Endothelial cell (in vitro differentiated cells): Measurements from ENCODE around the gene TUBB3. TPM values are rescaled to one million over a fixed set of nuclear protein-coding genes. Genes with fewer than 3 reads are reported as not detected.
A peak's percentile ranks its signal among the peaks of the same experiment; 100 is the strongest.

ENCODE experiments used
- DNase-seq: peaks from one replicate; pipeline ENCODE4 v3.0.0; 2021; ENCODE audit warnings: low spot score
- H3K27ac Mint-ChIP-seq: one replicate; pipeline ENCODE4 v1.8.0; 2021; ENCODE audit warnings: mixed read lengths, inconsistent platforms; ENCODE audit not compliant: unreplicated experiment
- H3K27me3 Mint-ChIP-seq: one replicate; pipeline ENCODE4 v1.8.0; 2021; ENCODE audit warnings: mild to moderate bottlenecking, moderate library complexity, mixed read lengths, inconsistent platforms; ENCODE audit not compliant: unreplicated experiment
- H3K36me3 Mint-ChIP-seq: one replicate; pipeline ENCODE4 v1.8.0; 2021; ENCODE audit warnings: mild to moderate bottlenecking, low read depth, mixed read lengths, inconsistent platforms; ENCODE audit not compliant: unreplicated experiment
- H3K4me1 Mint-ChIP-seq: one replicate; pipeline ENCODE4 v1.8.0; 2021; ENCODE audit warnings: mild to moderate bottlenecking, mixed read lengths, inconsistent platforms; ENCODE audit not compliant: unreplicated experiment
- H3K4me3 Mint-ChIP-seq: one replicate; pipeline ENCODE4 v1.8.0; 2021; ENCODE audit warnings: mild to moderate bottlenecking, mixed read lengths, inconsistent platforms; ENCODE audit not compliant: unreplicated experiment
- H3K9me3 Mint-ChIP-seq: one replicate; pipeline ENCODE4 v1.8.0; 2021; ENCODE audit warnings: mixed read lengths, inconsistent platforms; ENCODE audit not compliant: unreplicated experiment
- CTCF ChIP-seq: fragments of 200-600 bp; sonication (generic); IDR thresholded peaks from one replicate; pipeline ENCODE4 v1.5.0; 2021; ENCODE audit warnings: antibody characterized with exemption; ENCODE audit not compliant: unreplicated experiment
- total RNA-seq: library from RNA; stranded (reverse); fragmentation: NEBNext Ultra II Directional; extraction: Animal tissue kit (Norgen Biotek cat#: 25700); gene quantifications from one replicate; pipeline ENCODE4 v1.2.1, GENCODE V29; 2021; ENCODE audit not compliant: unreplicated experiment

The TUBB3 gene
- total RNA-seq, 1 donor from 2014 or later: 95.7 TPM

GRCh38 chr16:89897204-89897603, 25.9 kb upstream of the TUBB3 start:
- H3K36me3 Mint-ChIP-seq: peaks cover 45% of the 10 kb centered on the region
- H3K27me3 Mint-ChIP-seq: peaks cover 10% of the 10 kb centered on the region

GRCh38 chr16:89898201-89898967, 24.8 kb upstream of the TUBB3 start:
- no peak for TF ChIP-seq CTCF
- H3K9me3 Mint-ChIP-seq: no peaks in the 10 kb centered on the region
- H3K36me3 Mint-ChIP-seq: peaks cover 41% of the 10 kb centered on the region
- no peak overlapping the region for H3K27ac Mint-ChIP-seq
- H3K4me3 Mint-ChIP-seq: peak overlapping the region; percentile 51
- no peaks in the 10 kb centered on the region for H3K4me1 Mint-ChIP-seq
- no peak for DNase-seq
- peaks cover 8% of the 10 kb centered on the region for H3K27me3 Mint-ChIP-seq

More at GRCh38 chr16:89897204-89897603, 25.9 kb upstream of the TUBB3 start:
- Mint-ChIP-seq H3K9me3 (no peaks in the 10 kb centered on the region), H3K4me3 (peak overlapping the region; percentile 78), H3K4me1 (no peaks in the 10 kb centered on the region), H3K27ac (no peak overlapping the region)
- DNase-seq: no peak
- TF ChIP-seq CTCF: no peak

GRCh38 chr16:89899879-89900481, 23.2 kb upstream of the TUBB3 start:
- Mint-ChIP-seq H3K4me3 (peak overlapping the region; percentile 29), H3K27me3 (peaks cover 8% of the 10 kb centered on the region), H3K4me1 (no peaks in the 10 kb centered on the region), H3K36me3 (peaks cover 38% of the 10 kb centered on the region), H3K9me3 (no peaks in the 10 kb centered on the region), H3K27ac (no peak overlapping the region)
- no peak for TF ChIP-seq CTCF
- no peak for DNase-seq

- H3K27me3 Mint-ChIP-seq: peaks cover 8% of the 10 kb centered on the region
- H3K36me3 Mint-ChIP-seq: peaks cover 43% of the 10 kb centered on the region
- TF ChIP-seq CTCF: no peak
- H3K4me3 Mint-ChIP-seq: no peak overlapping the region
- H3K27ac Mint-ChIP-seq: no peak overlapping the region
- DNase-seq: no peak
- no peaks in the 10 kb centered on the region for H3K4me1 Mint-ChIP-seq
- no peaks in the 10 kb centered on the region for H3K9me3 Mint-ChIP-seq
Measured at GRCh38 chr16:89900885-89901284, 22.3 kb upstream of the TUBB3 start.

- Mint-ChIP-seq H3K4me1 (no peaks in the 10 kb centered on the region), H3K27me3 (peaks cover 4% of the 10 kb centered on the region), H3K9me3 (no peaks in the 10 kb centered on the region), H3K4me3 (no peak overlapping the region), H3K36me3 (peaks cover 49% of the 10 kb centered on the region), H3K27ac (no peak overlapping the region)
- no peak for TF ChIP-seq CTCF
- no peak for DNase-seq
Measured at GRCh38 chr16:89902980-89903379, 20.2 kb upstream of the TUBB3 start.
